ENCODE measurements around the gene SHISA5. TPM values are rescaled to one million over a fixed set of nuclear protein-coding genes. Genes with fewer than 3 reads are reported as not detected.

SHISA5 gene
- total and polyA plus RNA-seq, 2 of the 8 experiments (the other 6 are each of a cell fraction or from before 2014, with no cell fraction given), result 196 to 315 TPM

DNA sequence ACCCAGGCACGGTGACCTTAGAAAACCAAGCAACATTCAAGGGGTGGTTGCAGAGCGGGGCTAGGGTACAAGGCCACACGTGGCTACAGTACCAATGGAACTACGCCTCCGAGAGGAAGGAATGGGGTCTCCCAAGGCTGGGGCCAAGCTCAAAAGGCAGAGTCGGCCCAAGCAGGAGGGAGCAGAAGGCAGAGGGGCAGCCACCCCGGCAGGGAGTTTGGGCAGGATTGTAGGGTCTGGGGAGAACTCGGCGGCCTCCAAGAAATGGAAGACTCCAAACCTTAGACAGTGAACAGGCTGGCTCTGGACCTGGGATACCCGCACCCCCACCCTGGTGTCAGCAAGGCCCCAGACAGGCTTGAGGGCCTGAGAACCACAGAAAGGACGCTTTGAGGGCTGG, 28.8 kb downstream of the SHISA5 start:
- H3K9me3 ChIP-seq (ENCODE audit: insufficient read depth in 2 of 2, low read depth in 1 of 2, low read length in 1 of 2), result no peaks in the 10 kb centered on the region
- peak overlapping the region; percentile 65; the same call in 1 of the 2 replicates for H2BK15ac ChIP-seq (ENCODE audit: low read length)
- H3K56ac ChIP-seq (replicated peaks; ENCODE audit: insufficient read length, low read depth, low read length), result peak overlapping the region; percentile 79
- 59% methylated on average over 11 of the region's 11 CpGs; no CpG with 5 or more reads in 1 of the 2 experiments for WGBS, 2 experiments (ENCODE audit: extremely low coverage in 1 of 2, insufficient coverage in 1 of 2, insufficient read length in 1 of 2, insufficient replicate concordance in 2 of 2, low coverage in 1 of 2, low lambda C conversion rate in 2 of 2, missing lambda C conversion rate in 1 of 2)
- DNase-seq (ENCODE audit: low read depth in 1 of 2, low spot score in 2 of 2) (no peak), FAIRE-seq (no peak)
- peaks cover 6% of the 10 kb centered on the region for H3K23me2 ChIP-seq (ENCODE audit: low read depth, low read length)
- POLR2A ChIA-PET (ENCODE audit: partially characterized antibody), result interaction anchor here (0.6 to 7.6 kb wide), 17 partner anchors 8 to 234 kb away, joined by 3 to 83 read pairs (median 9); partner anchors contain the start of genes ATRIP, CCDC51, PFKFB4 and PLXNB1
- H3K79me2 ChIP-seq (ENCODE audit: control insufficient read depth in 1 of 2, insufficient read depth in 2 of 2, low read length in 2 of 2), result peaks cover 0 to 20% of the 10 kb centered on the region in 2 experiments; a peak in 2 of 4 replicates
- H3K27me3 ChIP-seq (replicated peaks in 1 of 4; ENCODE audit: control insufficient read depth in 3 of 4, extremely low read depth in 1 of 4, insufficient read depth in 3 of 4, low read length in 3 of 4), result no peaks in the 10 kb centered on the region
- peak overlapping the region; percentile 97 for H4K91ac ChIP-seq (replicated peaks; ENCODE audit: insufficient read length, low read length)
- no peak overlapping the region for H3K23ac ChIP-seq (ENCODE audit: insufficient read length)
- H2BK12ac ChIP-seq (ENCODE audit: low read depth, low read length), result peak overlapping the region; percentile 100
- H3K4ac ChIP-seq (replicated peaks; ENCODE audit: insufficient read length, low read depth, low read length), result peak overlapping the region; percentile 88
- H2AK5ac ChIP-seq (ENCODE audit: low read depth, low read length), result peak overlapping the region; percentile 78; the same call in 1 of the 2 replicates
- no peaks in the 10 kb centered on the region for H4K20me1 ChIP-seq (replicated peaks in 1 of 2; ENCODE audit: control insufficient read depth in 1 of 2, insufficient read depth in 2 of 2, low read length in 2 of 2)
- CTCF ChIA-PET (ENCODE audit: partially characterized antibody), result interaction anchor here (1.0 to 21.5 kb wide), 7 partner anchors 10 to 79 kb away, joined by 3 to 251 read pairs (median 7); partner anchors contain the start of gene SHISA5
- H3K4me3 ChIP-seq (ENCODE audit: extremely low read depth in 1 of 4, insufficient read depth in 2 of 4, low read depth in 3 of 4, low read length in 4 of 4), result peak overlapping the region in 1 of 4 experiments; percentile 33; a peak in 1 of 8 replicates
- peak overlapping the region; percentile 99 for H2BK20ac ChIP-seq (ENCODE audit: low read length)
- H4K5ac ChIP-seq (ENCODE audit: insufficient read length, low read depth, low read length), result peak overlapping the region; percentile 87
- H3K14ac ChIP-seq (ENCODE audit: insufficient read length), result no peak overlapping the region
- no peak overlapping the region for H2AFZ ChIP-seq (ENCODE audit: low read length)
- H3K79me1 ChIP-seq (ENCODE audit: low read depth, low read length), result peaks cover 4% of the 10 kb centered on the region; the same call in 1 of the 2 replicates
- H3K9ac ChIP-seq (replicated peaks in 1 of 4; ENCODE audit: extremely low read depth in 1 of 4, low read depth in 3 of 4, low read length in 3 of 4), result no peak overlapping the region
- H2BK120ac ChIP-seq (replicated peaks; ENCODE audit: low read depth, low read length), result peak overlapping the region; percentile 99
- peak overlapping the region; percentile 92 for H2BK5ac ChIP-seq (ENCODE audit: low read depth, low read length)
- 0 out of 8 replicates have a peak, but pooled peaks cover 0 to under 1% (median 0%) of the 10 kb centered on the region in 4 experiments for H3K36me3 ChIP-seq (ENCODE audit: control insufficient read depth in 2 of 4, insufficient read depth in 4 of 4, low read length in 3 of 4)
- peaks cover 0 to 29% (median 16%) of the 10 kb centered on the region in 4 experiments; a peak in 6 of 7 replicates for H3K4me1 ChIP-seq (replicated peaks in 1 of 4; ENCODE audit: control insufficient read depth in 3 of 4, insufficient read depth in 4 of 4, low read length in 3 of 4)
- H3K4me2 ChIP-seq (ENCODE audit: insufficient read depth in 1 of 2, low read depth in 2 of 2, low read length in 2 of 2), result peak overlapping the region; percentile 56 to 57; a peak in 3 of 4 replicates
- peak overlapping the region; percentile 63 for H4K8ac ChIP-seq (ENCODE audit: extremely low read depth, insufficient read depth, low read length)
- peak overlapping the region; percentile 70 for H3K27ac ChIP-seq (ENCODE audit: low read depth, low read length)
- peak overlapping the region; percentile 96 for H3K18ac ChIP-seq (ENCODE audit: extremely low read depth, low read length)
- TF ChIP-seq HDAC6 (IDR thresholded peaks at IDR 0.05; ENCODE audit: low read depth, low read length), result no peak
- TF ChIP-seq, protein P1, sequence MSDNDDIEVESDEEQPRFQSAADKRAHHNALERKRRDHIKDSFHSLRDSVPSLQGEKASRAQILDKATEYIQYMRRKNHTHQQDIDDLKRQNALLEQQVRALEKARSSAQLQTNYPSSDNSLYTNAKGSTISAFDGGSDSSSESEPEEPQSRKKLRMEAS (IDR thresholded peaks at IDR 0.05), result peak; percentile 50; the same call in 1 of the 2 replicates
- TF ChIP-seq POLR2AphosphoS5 (IDR thresholded peaks at IDR 0.05; ENCODE audit: low read depth, low read length), result 0 out of 2 replicates have a peak, but pooled peaks have one; percentile 13
- TF ChIP-seq, protein P2, sequence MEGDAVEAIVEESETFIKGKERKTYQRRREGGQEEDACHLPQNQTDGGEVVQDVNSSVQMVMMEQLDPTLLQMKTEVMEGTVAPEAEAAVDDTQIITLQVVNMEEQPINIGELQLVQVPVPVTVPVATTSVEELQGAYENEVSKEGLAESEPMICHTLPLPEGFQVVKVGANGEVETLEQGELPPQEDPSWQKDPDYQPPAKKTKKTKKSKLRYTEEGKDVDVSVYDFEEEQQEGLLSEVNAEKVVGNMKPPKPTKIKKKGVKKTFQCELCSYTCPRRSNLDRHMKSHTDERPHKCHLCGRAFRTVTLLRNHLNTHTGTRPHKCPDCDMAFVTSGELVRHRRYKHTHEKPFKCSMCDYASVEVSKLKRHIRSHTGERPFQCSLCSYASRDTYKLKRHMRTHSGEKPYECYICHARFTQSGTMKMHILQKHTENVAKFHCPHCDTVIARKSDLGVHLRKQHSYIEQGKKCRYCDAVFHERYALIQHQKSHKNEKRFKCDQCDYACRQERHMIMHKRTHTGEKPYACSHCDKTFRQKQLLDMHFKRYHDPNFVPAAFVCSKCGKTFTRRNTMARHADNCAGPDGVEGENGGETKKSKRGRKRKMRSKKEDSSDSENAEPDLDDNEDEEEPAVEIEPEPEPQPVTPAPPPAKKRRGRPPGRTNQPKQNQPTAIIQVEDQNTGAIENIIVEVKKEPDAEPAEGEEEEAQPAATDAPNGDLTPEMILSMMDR (IDR thresholded peaks at IDR 0.05; ENCODE audit: control extremely low read depth in 1 of 3, insufficient read depth in 1 of 3, low read depth in 1 of 3, low read length in 3 of 3), result peak in 1 of 3 experiments; percentile 33; a peak in 1 of 4 replicates
- no peak for TF ChIP-seq MAFK (IDR thresholded peaks at IDR 0.05; ENCODE audit: low read depth, low read length)
- 0 out of 4 replicates have a peak, but pooled peaks of 1 of the 2 experiments have one; percentile 12 for TF ChIP-seq RAD21 (IDR thresholded peaks at IDR 0.05 in 1 of 2, conservative IDR thresholded peaks at IDR 0.05 in 1 of 2; ENCODE audit: low read depth in 2 of 2, low read length in 2 of 2)
- no peak for TF ChIP-seq POLR2A (IDR thresholded peaks at IDR 0.05; ENCODE audit: control extremely low read depth in 1 of 2, low read depth in 2 of 2, low read length in 2 of 2)
- no peak for TF ChIP-seq SIN3A (conservative IDR thresholded peaks at IDR 0.05 in 1 of 2, IDR thresholded peaks at IDR 0.05 in 1 of 2; ENCODE audit: low read depth in 1 of 2, low read length in 2 of 2)
- peak; percentile 86 for TF ChIP-seq TEAD4 (IDR thresholded peaks at IDR 0.05; ENCODE audit: low read depth, low read length)

Data from H1 (cell line).